M059J (cell line): ENCODE results near the gene ARPP19. TPM values are rescaled to one million over a fixed set of nuclear protein-coding genes. Genes with fewer than 3 reads are reported as not detected.
A peak's percentile ranks its signal among the peaks of the same experiment; 100 is the strongest.
"Not testable (repeated sequence)": the region's sequence is repeated elsewhere in the genome, so short reads cannot be mapped to it uniquely, and the experiment has no call there.

Experiments used
- DNase-seq: peaks from one replicate; pipeline ENCODE4 v3.0.0-alpha.2; 2012; ENCODE audit warnings: low read depth
- total RNA-seq: library from RNA; depleted of rRNA; stranded (reverse); fragments of >200 nt; shearing (Covaris generic); gene quantifications from 2 replicates; pipeline ENCODE4 v1.2.3, GENCODE V29; 2014

Gene ARPP19
- total RNA-seq, 1 experiment from 2014 or later = 133 TPM

DNA sequence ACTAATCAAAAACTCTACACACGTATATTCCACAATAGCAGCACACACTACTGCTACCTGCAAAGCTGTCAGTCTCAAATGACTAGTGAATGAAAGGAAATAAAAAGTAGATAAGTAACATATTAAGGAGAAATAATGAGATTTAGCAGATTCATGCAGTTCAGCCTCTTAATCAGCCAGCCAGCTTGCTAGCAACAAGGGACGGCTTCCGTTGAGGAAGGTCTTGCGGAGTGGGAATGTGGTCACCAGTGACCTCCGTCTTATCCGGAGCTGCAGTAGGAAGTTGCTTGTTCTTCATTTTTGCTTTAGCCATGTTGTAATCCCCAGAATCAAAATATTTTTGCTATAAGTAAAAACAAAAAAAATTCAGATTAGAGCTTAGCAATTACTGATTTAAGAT is 17.1 kb downstream of the ARPP19 start:
- DNase-seq = no peak

DNA sequence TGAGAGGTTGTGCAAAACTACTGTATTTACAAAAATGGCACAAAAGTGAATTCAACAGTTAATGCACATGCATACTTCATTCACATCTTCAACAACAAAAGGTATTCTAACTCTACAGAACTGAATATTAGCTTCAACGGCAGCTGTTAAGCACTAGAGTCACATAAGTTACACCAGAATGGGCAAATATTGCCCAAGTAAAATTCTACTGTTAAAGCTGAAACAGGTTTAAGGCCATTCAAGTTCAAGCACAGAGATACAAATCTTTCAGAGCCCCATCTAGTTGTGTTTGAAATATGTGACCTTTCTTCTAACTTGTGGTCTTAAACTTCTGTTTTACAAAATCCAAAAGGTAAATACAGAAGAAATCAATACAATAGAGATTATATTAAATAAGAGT is 17.6 kb downstream of the ARPP19 start:
- DNase-seq = not testable (repeated sequence)

DNA sequence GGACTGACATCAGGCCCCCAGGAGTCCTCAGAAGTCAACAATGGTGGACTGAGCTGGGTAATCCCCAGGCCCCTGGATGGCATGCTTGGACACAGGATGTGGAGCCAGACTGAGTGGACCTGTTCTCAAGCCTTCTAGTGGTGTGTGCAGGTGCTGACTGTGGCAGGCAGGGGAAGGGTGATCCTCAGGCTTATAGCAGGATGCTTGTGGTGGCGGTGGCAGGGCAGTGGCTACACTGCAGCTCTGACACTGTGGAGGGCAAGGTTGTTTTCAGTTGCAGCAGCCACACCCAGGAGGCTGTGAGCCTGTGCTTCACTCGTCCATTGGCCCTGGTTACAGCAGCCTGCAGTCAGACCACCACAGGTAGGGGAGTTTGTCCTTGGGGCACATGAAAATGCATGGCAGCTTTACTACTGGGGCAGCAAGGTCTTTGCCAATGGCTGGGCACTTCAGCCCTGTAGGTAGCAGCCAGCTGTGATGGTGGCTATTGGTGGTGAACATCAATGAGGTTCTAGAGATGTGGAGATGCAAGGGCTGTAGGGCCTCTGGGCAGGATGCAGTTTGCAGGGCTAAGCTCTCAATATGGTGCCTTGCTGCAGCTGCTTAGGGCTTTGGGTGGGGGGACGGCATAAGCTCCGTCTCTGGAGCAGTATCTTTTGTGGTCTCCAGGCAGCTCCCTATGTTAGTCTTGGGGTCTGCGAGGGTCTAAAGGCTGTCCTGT is 22.6 kb downstream of the ARPP19 start:
- no peak for DNase-seq

DNA sequence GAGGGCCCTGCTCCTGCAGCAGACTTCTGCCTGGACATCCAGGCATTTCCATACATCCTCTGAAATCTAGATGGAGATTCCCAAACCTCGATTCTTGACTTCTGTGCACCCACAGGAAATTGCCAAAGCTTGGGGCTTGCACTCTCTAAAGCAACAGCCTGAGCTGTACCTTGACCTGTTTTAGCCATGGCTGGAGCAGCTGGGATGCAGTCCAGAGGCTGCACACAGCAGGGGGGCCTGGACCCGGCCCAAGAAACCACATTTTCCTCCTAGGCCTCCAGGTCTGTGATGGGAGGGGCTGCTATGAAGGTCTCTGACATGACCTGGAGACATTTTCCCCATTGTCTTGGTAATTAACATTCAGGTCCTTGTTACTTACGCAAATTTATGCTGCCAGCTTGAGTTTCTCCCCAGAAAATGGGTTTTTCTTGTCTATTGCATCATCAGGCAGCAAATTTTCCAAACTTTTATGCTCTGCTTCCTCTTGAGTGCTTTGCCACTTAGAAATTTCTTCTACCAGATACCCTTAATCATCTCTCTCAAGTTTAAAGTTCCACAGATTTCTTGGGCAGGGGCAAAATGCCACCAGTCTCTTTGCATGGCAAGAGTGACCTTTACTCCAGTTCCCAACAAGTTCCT is 28.3 kb downstream of the ARPP19 start:
- DNase-seq = peak; percentile 19

DNA sequence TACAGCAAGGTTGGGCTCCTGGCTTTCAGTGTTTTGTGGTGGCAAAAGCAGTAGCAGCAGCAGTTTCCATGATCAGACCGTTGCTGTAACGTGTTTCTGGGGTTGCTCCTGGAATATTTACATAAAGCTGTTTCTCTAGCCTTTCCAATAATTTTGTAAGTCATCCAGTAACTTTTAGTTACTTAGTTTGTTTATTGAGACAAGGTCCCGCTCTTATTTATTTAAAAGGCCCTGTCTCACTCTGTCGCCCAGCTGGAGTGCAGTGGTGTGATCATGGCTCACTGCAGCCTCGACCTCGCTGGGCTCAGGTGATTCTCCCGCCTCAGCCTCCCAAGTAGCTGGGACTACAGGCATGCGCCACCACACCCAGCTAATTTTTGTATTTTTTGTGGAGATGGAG is 31.4 kb downstream of the ARPP19 start:
- DNase-seq = no peak

DNA sequence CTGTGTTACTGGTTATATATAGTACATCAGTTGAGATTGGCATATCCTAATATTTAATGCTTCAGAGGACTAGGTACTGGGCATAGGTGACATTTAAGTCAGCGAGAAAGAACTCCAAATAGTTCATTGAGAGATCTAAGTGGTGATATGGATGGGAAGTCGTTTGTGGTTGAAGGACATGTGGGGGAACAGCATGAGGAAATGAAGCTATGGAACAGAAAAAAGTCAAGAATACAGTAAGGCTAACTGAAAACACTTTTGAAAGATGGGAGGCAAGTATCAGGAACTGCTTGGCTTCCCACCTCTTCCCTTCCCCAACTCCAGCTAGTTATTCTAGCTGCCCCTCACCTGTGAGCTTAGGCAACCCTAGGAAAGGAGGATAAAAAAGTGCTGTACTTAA is 36.4 kb downstream of the ARPP19 start:
- DNase-seq = no peak

DNA sequence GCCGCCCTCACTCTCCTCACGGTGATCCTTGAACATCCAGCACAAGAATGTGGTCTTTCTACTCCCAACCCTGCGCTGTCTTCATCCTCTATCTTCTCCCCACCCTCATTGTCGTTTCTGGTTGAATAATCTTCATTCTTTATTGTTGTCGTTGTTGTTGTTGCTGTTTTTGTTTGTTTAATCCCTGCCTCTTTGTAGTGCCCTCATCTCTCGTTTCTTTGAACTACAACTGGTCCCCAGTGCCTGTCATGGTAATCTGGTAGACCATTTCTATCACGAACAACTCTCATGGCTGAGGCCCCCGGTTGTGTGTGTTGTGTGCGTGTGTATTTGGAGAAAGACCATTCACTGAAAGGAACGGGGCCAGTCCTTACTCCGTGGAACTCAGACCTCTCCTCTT is 38.9 kb downstream of the ARPP19 start:
- no peak for DNase-seq

DNA sequence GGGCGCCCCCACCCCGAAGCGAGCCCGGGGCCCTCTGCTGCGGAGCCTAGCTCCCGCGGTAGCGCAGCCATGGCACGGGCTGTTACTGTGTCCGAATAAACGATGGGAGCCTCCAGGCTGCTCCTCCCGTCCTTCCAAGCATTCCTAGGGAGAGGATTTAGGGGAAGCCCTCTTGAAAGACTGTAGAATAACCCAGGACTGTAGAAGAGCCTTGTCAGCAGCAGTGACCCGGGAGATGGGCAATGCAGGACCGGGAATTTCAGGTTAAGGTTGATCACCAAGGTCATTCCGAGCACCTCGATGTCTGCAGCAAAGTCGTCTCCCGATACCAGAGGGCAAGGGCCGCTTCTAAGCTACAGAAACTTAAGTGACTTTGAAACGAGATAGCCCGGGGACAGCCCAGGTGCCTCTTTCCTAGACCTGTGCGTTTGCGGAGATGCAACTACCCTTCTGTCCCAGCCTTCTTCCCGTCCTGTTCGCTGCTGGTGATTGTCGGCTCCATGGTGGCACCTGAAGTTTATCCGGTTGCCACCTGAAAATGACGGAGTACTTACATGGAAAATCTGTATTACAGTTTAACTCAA is 39.4 kb downstream of the ARPP19 start:
- no peak for DNase-seq

DNA sequence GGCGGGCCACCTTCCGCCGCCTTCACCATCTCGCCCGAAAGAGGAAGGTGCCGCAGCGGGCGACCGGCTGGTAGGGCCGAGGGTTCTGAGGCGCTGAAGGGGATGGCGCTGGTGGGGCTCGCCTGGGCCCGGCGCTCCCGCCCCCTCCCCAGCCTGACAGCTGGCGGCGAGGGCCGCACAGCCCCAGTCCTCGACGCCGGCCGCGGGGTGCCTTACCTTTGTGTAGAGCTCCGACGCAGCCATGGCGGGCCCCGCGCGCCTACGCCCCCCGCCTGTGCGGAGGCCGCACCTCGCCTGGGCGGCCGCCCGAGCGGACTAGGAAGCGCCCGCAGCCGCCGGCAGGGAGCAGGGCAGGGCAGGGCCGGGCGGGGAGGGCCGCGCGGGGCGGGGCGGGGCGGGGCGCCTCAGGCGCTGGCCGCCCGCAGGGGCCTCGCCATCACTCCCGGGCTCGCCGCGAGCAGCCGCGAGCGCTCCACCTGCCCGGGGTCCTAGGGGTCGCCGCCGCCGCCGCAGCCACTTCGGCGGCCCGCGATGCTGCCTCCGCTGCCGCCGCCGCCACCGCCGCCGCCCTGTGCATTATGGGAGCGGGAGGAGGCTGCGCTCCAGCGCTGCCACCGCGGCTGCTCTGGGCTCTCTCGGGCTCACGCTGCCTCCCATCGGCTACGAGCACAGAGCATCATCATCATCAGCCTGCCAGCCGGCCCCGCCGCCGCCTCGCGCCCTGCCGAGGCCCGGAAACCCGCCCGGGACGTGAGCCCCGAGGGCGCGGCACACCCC is 40.1 kb downstream of the ARPP19 start, which contains the start of gene MYO5A:
Gene MYO5A, minus strand, starts transcription at position 317 of the 777 bp plus-strand sequence. Its CDS starts 74 bp downstream, at position 243.
- DNase-seq = peak; percentile 72

DNA sequence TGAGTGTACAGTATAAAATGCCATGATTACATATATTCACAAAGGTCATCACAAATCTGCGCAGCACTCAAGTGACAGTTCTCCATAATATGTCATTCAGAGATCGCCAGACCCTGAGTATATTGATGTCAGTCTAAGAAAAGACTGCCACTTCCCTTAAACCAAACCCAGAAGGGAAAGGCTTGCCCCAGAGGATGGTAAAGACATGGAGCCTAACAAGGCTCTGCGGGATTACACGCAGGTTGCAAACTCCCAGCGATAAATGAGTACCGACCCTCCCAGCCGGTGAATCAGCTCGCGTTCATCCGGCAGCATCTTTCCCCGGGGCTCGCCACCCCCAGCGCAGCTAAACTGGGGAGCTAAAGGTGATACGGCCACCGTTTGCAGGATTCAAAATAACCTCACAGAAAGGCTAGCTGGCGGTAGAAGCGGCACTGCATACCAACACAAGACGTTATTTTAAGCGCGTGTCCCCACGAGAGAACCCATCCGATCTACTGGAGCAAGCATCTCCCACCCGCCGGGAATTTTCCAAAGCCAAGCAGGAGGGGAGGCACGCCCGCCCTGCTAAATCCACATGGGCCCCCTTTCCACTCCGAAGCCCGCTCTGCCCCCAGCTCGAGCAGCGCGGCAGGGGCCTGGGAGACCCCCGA is 40.8 kb downstream of the ARPP19 start:
- DNase-seq = peak; percentile 52

DNA sequence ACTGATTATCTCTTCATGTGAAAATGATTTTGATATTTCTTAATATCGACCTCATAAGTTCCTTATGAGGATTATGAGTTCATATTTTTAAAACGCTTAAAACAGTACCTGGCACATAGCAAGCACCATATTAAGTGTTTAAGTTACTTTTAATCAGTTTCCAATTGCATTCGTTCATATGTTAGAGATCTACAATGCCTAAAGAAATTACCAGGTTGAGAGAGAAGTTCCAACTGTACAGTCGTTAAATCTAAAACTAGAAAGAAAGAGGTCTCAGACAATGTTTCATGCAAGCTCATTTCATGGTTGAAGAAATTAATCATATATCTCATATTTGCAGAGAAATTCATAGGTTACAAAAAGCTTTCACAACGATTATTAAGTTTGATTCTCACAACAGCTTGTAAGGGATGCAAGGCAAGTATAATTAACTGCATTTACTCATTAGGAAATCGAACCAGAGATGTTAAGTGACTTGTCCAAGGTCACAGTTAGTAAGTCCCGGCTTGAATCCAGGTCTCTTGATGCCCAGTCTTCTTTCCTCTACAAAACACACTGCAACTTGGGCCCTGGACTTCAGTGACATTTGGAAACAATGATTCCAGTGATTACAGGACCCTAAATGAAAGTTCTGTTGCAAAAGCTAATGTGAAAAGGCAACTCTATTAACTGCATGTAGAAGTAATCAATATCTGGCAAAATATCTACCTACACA is 41.5 kb downstream of the ARPP19 start:
- no peak for DNase-seq

DNA sequence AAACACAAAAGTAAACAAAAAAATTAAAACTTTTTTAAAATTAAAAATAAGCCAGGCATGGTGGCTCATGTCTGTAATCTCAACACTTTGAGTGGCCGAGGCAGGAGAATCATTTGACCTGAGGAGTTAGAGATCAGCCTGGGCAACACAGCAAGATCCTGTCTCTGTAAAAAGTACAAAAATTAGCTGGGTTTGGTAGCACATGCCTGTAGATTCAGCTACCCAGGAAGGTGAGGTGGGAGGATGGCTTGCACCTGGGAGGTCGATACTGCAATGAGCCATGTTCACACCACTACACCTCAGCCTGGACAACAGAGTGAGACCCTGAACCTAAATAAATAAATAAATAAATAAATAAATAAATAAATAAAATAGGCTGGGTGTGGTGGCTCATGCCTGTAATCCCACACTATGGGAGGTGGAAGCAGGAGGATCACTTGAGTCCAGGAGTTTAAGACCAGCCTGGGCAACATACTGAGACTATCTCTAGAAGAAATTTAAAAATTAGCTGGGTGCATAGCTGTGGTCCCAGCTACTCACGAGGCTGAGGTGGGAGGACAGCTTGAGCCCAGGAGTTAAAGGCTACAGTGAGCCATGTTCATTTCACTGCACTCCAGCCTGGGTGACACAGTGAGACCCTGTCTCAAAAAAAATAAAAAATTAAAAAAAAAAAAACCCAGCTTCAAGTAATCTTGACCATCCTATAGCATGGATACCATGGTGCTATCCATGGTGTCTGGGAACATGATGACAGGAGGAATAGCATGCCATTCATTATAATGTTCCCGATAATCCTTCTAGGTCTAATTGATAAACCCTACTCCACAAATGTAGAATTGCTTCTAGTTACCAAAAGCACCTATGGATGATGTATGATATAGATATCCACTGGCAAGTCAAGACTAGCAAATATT is 44.4 kb downstream of the ARPP19 start:
- DNase-seq = peak; percentile 22

DNA sequence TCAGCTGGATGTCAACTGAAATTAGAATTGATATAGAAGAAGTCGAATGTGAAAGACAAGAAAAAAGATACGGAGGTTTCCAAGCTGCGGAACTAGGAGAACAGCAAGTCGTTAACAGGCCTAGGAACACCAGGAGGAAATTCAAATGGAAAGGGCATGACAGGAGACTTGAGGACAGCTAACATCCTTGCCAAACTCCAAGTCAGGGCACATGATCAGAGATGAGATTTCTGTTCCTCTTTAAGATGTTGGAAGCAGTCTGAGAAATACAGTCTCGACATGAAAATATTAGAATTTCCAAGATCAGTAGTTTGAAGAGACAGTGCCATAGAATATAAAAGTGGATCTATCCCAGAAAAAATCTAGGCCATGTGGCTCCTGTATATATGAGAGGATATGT is 45.2 kb downstream of the ARPP19 start:
- DNase-seq = no peak

DNA sequence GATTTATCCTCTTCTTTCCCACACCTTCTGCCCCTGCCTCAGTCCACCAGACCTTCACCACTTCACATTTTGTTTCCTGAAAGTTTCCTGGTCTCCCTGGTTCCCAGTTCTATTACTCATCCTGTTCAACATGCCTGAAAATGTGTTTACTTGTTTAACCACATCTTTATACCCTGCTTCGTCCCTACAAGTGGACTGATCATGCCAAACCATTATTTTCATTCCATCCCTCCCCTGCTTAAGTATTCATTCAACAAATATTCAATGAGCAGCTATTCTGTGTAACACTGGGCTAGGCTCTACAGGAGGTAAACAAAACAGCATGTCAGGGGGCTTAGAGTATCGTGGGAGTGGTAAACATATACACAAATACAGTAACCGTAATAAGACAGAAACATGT is 45.6 kb downstream of the ARPP19 start:
- DNase-seq = peak; percentile 91

DNA sequence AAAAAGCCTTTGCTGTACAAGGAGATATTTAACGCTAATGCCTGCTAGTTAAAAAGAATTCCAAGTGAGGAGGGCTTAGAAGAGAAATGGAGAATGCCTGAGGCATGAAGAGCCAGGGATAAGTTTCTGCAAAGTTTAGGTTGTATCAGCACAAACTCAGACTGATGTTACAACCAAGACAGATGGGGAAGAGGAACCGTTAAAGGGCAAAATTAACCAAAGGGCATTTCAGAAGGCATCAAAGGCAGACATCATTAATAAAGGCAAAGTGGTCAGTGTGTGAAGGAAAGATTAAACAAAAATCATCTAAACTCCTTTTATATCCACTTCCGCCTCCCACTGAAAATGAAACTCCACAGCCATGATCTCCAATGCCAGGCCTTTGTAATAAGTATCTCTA is 47.1 kb downstream of the ARPP19 start:
- no peak for DNase-seq

DNA sequence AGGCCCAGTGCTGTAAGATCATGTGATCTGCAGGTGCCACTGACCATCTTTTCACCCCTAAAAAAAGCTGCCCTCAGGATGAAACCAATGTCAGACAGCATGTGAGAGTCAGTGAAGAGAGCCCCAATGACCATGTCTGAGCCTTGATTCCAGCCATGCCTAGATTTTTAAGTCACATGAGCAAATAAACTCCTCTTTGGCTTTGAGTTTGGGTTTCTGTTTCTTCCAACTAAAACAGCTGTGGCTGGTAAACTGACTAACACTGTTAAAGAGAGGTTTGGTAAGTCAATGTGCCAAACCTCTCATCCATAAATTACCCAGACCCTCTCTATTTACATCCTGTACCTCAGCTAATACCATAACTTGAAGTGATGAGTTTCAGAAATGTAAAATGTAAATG is 48.4 kb downstream of the ARPP19 start:
- DNase-seq = no peak

DNA sequence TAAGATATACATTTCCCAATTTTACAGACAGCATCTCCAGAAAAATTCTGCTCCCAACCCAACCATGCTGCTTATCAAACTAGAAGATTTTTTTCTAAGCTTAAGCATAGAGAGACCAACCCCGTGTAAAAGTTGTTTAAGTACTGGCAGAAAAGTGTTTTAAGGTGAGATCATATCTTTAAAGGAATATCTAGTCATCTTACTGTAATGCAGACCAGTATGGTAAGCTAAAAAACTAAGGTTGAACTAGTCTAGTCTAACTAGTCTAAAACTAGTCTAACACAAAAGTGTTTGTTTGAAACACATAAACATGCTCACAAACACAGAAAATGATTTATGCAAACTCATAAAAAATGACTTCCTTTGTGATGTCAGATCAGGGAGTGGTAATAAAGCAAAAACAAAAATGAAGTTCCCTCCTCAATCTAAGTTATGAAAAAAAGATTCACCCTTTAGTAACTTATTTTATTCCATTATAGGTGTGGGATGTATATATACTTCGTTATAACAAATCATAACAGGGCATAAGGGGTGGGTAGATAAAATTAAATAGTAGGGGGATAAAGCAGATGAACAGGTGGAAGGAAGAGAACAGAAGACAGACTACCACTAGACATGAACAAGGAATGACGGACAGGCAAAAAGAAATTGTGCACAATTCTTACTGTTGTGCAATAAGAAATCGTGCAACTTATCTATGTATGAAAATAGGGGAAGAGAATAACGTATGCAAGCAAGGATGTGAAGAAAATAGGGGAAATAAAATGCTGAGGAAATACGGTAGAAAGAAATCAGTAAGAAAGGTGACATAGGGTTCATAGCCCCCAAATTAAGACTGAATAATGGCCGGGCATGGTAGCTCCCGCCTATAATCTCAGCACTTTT is 50.1 kb downstream of the ARPP19 start:
- no peak for DNase-seq

DNA sequence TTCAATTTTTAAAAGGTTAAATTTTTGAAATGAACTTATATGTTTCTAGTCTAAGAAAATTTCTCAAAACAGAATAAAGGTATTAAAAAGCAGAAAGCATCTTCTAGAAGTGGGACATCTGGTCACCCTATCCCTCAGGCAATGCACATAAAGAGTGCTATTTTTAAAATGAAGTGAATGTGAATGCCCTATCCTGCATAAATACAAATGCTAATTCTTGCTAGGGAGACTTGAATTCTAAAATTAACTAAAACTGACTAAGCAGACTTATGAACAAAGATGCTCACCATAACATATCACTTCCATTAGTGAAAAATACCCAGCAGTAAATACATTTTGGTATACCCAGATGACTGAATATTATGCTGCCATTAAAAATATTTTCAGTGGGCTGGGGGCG is 51.8 kb downstream of the ARPP19 start:
- DNase-seq = no peak

DNA sequence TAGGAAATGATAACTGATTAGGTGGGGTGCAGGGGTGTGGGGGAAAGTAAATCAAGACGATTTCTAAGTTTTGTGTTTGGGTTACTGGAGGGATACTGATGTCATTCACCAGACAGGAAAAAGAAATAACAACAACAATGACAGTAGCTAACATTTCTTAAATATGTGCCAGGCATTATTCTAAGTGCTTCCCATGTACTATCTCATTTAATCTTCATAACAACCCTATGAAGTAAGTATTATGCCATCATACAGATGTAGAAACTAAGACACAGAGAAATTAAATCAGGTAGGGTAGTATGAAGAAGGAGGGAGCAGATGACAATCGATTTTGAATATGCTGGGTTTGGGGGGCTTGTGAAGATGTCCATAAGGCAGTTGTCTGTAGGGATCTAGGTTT is 53.5 kb downstream of the ARPP19 start:
- DNase-seq = no peak
